ENCODE data around the gene ENOX2. TPM values are rescaled to one million over a fixed set of nuclear protein-coding genes. Genes with fewer than 3 reads are reported as not detected.

ENOX2 gene
- total RNA-seq, 1 donor from 2014 or later: 15.4 TPM

- no peaks in the 10 kb centered on the region for H3K9me3 Mint-ChIP-seq (ENCODE audit: unreplicated experiment)
- no peak overlapping the region for H3K4me3 Mint-ChIP-seq (ENCODE audit: unreplicated experiment)
- H3K27me3 Mint-ChIP-seq (ENCODE audit: unreplicated experiment): no peaks in the 10 kb centered on the region
- H3K4me1 Mint-ChIP-seq (ENCODE audit: low read depth, unreplicated experiment): no peaks in the 10 kb centered on the region
- H3K36me3 Mint-ChIP-seq (ENCODE audit: unreplicated experiment): no peaks in the 10 kb centered on the region
- H3K27ac Mint-ChIP-seq (ENCODE audit: unreplicated experiment): no peak overlapping the region
- no peak for TF ChIP-seq CTCF (IDR thresholded peaks at IDR 0.05; ENCODE audit: partially characterized antibody, unreplicated experiment)
- DNase-seq: no peak
These were observed 28.3 kb downstream of the ENOX2 start for GRCh38 chrX:130874751-130875150.

- TF ChIP-seq CTCF (IDR thresholded peaks at IDR 0.05; ENCODE audit: partially characterized antibody, unreplicated experiment): no peak
- DNase-seq: no peak
- no peaks in the 10 kb centered on the region for H3K9me3 Mint-ChIP-seq (ENCODE audit: unreplicated experiment)
- H3K27ac Mint-ChIP-seq (ENCODE audit: unreplicated experiment): no peak overlapping the region
- H3K4me1 Mint-ChIP-seq (ENCODE audit: low read depth, unreplicated experiment): no peaks in the 10 kb centered on the region
- no peaks in the 10 kb centered on the region for H3K36me3 Mint-ChIP-seq (ENCODE audit: unreplicated experiment)
- H3K27me3 Mint-ChIP-seq (ENCODE audit: unreplicated experiment): no peaks in the 10 kb centered on the region
- no peak overlapping the region for H3K4me3 Mint-ChIP-seq (ENCODE audit: unreplicated experiment)
These were observed 33.8 kb downstream of the ENOX2 start for GRCh38 chrX:130869239-130869638.

GRCh38 chrX:130861462-130861861, 41.5 kb downstream of the ENOX2 start:
- Mint-ChIP-seq H3K27ac (ENCODE audit: unreplicated experiment) (no peak overlapping the region), H3K4me3 (ENCODE audit: unreplicated experiment) (no peak overlapping the region), H3K27me3 (ENCODE audit: unreplicated experiment) (no peaks in the 10 kb centered on the region), H3K9me3 (ENCODE audit: unreplicated experiment) (no peaks in the 10 kb centered on the region), H3K36me3 (ENCODE audit: unreplicated experiment) (no peaks in the 10 kb centered on the region), H3K4me1 (ENCODE audit: low read depth, unreplicated experiment) (no peaks in the 10 kb centered on the region)
- no peak for DNase-seq
- TF ChIP-seq CTCF (IDR thresholded peaks at IDR 0.05; ENCODE audit: partially characterized antibody, unreplicated experiment): no peak

GRCh38 chrX:130857207-130857606, 45.8 kb downstream of the ENOX2 start:
- Mint-ChIP-seq H3K4me1 (ENCODE audit: low read depth, unreplicated experiment) (no peaks in the 10 kb centered on the region), H3K4me3 (ENCODE audit: unreplicated experiment) (no peak overlapping the region), H3K9me3 (ENCODE audit: unreplicated experiment) (no peaks in the 10 kb centered on the region), H3K36me3 (ENCODE audit: unreplicated experiment) (no peaks in the 10 kb centered on the region), H3K27ac (ENCODE audit: unreplicated experiment) (no peak overlapping the region), H3K27me3 (ENCODE audit: unreplicated experiment) (no peaks in the 10 kb centered on the region)
- TF ChIP-seq CTCF (IDR thresholded peaks at IDR 0.05; ENCODE audit: partially characterized antibody, unreplicated experiment): no peak
- DNase-seq: no peak

GRCh38 chrX:130851569-130851968, 51.4 kb downstream of the ENOX2 start:
- no peak overlapping the region for H3K27ac Mint-ChIP-seq (ENCODE audit: unreplicated experiment)
- H3K4me3 Mint-ChIP-seq (ENCODE audit: unreplicated experiment): no peak overlapping the region
- no peak for DNase-seq
- no peaks in the 10 kb centered on the region for H3K27me3 Mint-ChIP-seq (ENCODE audit: unreplicated experiment)
- H3K36me3 Mint-ChIP-seq (ENCODE audit: unreplicated experiment): no peaks in the 10 kb centered on the region
- TF ChIP-seq CTCF (IDR thresholded peaks at IDR 0.05; ENCODE audit: partially characterized antibody, unreplicated experiment): no peak
- H3K4me1 Mint-ChIP-seq (ENCODE audit: low read depth, unreplicated experiment): no peaks in the 10 kb centered on the region
- H3K9me3 Mint-ChIP-seq (ENCODE audit: unreplicated experiment): no peaks in the 10 kb centered on the region

Data from glutamatergic neuron (in vitro differentiated cells).